Kidney tubule cell (primary cell): ENCODE data around the gene APOBEC2.
A peak's percentile ranks its signal among the peaks of the same experiment; 100 is the strongest.

Experiments used
- DNase-seq: peaks from one replicate; pipeline ENCODE4 v3.0.0-alpha.2; 2018; ENCODE audit warnings: low spot score

APOBEC2 gene

GRCh38 chr6:41037107-41037900 is 15.7 kb upstream of the APOBEC2 start:
- DNase-seq, result peak; percentile 80

GRCh38 chr6:41038205-41038604 is 14.8 kb upstream of the APOBEC2 start:
- DNase-seq, result no peak

- peak; percentile 85 for DNase-seq
These were observed 13.7 kb upstream of the APOBEC2 start, which contains the start of gene UNC5CL for GRCh38 chr6:41039060-41039998. Gene UNC5CL, minus strand, starts transcription at chr6:41039221. Its CDS starts 4,147 bp downstream, at chr6:41035074.

- peak; percentile 96 for DNase-seq
These were observed 12.7 kb upstream of the APOBEC2 start for GRCh38 chr6:41040101-41040939.

- no peak for DNase-seq
These were observed 12.0 kb upstream of the APOBEC2 start for GRCh38 chr6:41040940-41041536.

- no peak for DNase-seq
These were observed 10.6 kb upstream of the APOBEC2 start, which contains the start of gene TSPO2 for GRCh38 chr6:41042226-41043055. Gene TSPO2, plus strand, starts transcription at chr6:41042467. Its CDS starts 519 bp downstream, at chr6:41042986.

GRCh38 chr6:41043151-41043550 is 9.9 kb upstream of the APOBEC2 start:
- no peak for DNase-seq

GRCh38 chr6:41045664-41046063 is 7.3 kb upstream of the APOBEC2 start:
- no peak for DNase-seq

- DNase-seq, result no peak
These were observed 6.9 kb upstream of the APOBEC2 start for GRCh38 chr6:41046084-41046483.

GRCh38 chr6:41047306-41047705 is 5.7 kb upstream of the APOBEC2 start:
- no peak for DNase-seq

GRCh38 chr6:41047745-41048732 is 5.0 kb upstream of the APOBEC2 start:
- DNase-seq, result no peak

GRCh38 chr6:41049521-41049920 is 3.5 kb upstream of the APOBEC2 start:
- DNase-seq, result no peak

- no peak for DNase-seq
These were observed 3.0 kb upstream of the APOBEC2 start for GRCh38 chr6:41049955-41050354.

- no peak for DNase-seq
These were observed 2.5 kb upstream of the APOBEC2 start for GRCh38 chr6:41050536-41050935.

- no peak for DNase-seq
These were observed 1.1 kb upstream of the APOBEC2 start for GRCh38 chr6:41051873-41052272.

GRCh38 chr6:41054511-41054910 is 1.5 kb downstream of the APOBEC2 start:
- no peak for DNase-seq

- no peak for DNase-seq
These were observed 2.1 kb downstream of the APOBEC2 start for GRCh38 chr6:41055149-41055548.

- DNase-seq, result no peak
These were observed 3.9 kb downstream of the APOBEC2 start for GRCh38 chr6:41056768-41057490.

GRCh38 chr6:41058783-41059181 is 5.8 kb downstream of the APOBEC2 start:
- no peak for DNase-seq
